Endothelial cell of umbilical vein (primary cell): ENCODE data around the gene RNF10. TPM values are rescaled to one million over a fixed set of nuclear protein-coding genes. Genes with fewer than 3 reads are reported as not detected.

Experiments used
- BruUV-seq: library from RNA; stranded (reverse); fragments of 400-500 nt; replicated peaks from 2 replicates; lab custom pipeline; 2021; lab: Mats Ljungman, UMichigan
- CTCF ChIA-PET: fragments of 300-600, 350-600 bp; sonication (Branson Sonifier 250); formaldehyde crosslinking; loops from one replicate; lab custom pipeline; 2021; ENCODE audit warnings: antibody characterized with exemption, inconsistent platforms; lab: Charles Lee
- POLR2A ChIA-PET: fragments of 300-600, 350-600 bp; sonication (Branson Sonifier 250); formaldehyde crosslinking; loops from one replicate; lab custom pipeline; 2021; ENCODE audit warnings: antibody characterized with exemption, inconsistent platforms; lab: Charles Lee
- DNase-seq: peaks from one replicate; pipeline ENCODE4 v3.0.0-alpha.2; 2011; ENCODE audit warnings: low read depth, low spot score
- FAIRE-seq: peaks from 2 replicates; lab custom pipeline; 2011; peaks lifted over from hg19 to GRCh38; lab: Jason Lieb, UNC
- H2AFZ ChIP-seq: 2 replicates; pipeline ENCODE4 v1.6.0; 2012; ENCODE audit warnings: low read depth, low read length, control low read depth, inconsistent platforms
- H3K27ac ChIP-seq: 2 replicates; pipeline ENCODE4 v1.5.1; 2011; ENCODE audit warnings: low read depth, mild to moderate bottlenecking, control low read depth, low read length, moderate library complexity; ENCODE audit not compliant: insufficient read depth
- H3K27me3 ChIP-seq, 2 experiments: 2 replicates each; pipeline versions ENCODE4 v1.6.0 to v1.6.1; 2011; ENCODE audit warnings: low read length in 2 of 2, mixed read lengths in 1 of 2; ENCODE audit not compliant: control insufficient read depth in 2 of 2, insufficient read depth in 2 of 2
- H3K36me3 ChIP-seq, 2 experiments: 2 replicates in 1 of 2; 3 replicates in 1 of 2; pipeline ENCODE4 v1.5.1; 2011; ENCODE audit warnings: low read length in 2 of 2, mild to moderate bottlenecking in 1 of 2, moderate library complexity in 1 of 2; ENCODE audit not compliant: control insufficient read depth in 2 of 2, insufficient read depth in 2 of 2; ENCODE audit errors: extremely low read depth in 1 of 2
- H3K4me1 ChIP-seq: 3 replicates; pipeline ENCODE4 v1.5.1; 2011; ENCODE audit warnings: mild to moderate bottlenecking, low read length; ENCODE audit not compliant: control insufficient read depth, insufficient read depth; ENCODE audit errors: extremely low read depth
- H3K4me2 ChIP-seq: 2 replicates; pipeline ENCODE4 v1.6.1; 2011; ENCODE audit warnings: low read length, control low read depth, mixed read lengths; ENCODE audit not compliant: insufficient read depth
- H3K4me3 ChIP-seq, 3 experiments: fragments of 200-600 bp in 1 of 3; sonication (generic), shearing (Covaris generic) in 1 of 3; replicated peaks in 1 of 3; 2 replicates each; pipeline ENCODE4 v1.5.1; 2011 to 2016; ENCODE audit warnings: control low read depth in 3 of 3, low read length in 3 of 3, mild to moderate bottlenecking in 2 of 3, inconsistent platforms in 1 of 3, low read depth in 1 of 3, moderate library complexity in 1 of 3; ENCODE audit not compliant: insufficient read depth in 1 of 3
- H3K79me2 ChIP-seq: 2 replicates; pipeline ENCODE4 v1.6.0; 2012; ENCODE audit warnings: low read length, inconsistent platforms; ENCODE audit not compliant: control insufficient read depth, insufficient read depth
- H3K9ac ChIP-seq: replicated peaks from 2 replicates; pipeline ENCODE3; 2011; ENCODE audit warnings: low read length, control low read depth; ENCODE audit not compliant: insufficient read depth; ENCODE audit errors: extremely low read depth
- H3K9me1 ChIP-seq: replicated peaks from 3 replicates; pipeline ENCODE4 v1.6.0; 2011; ENCODE audit warnings: mild to moderate bottlenecking, low read length; ENCODE audit not compliant: control insufficient read depth, insufficient read depth; ENCODE audit errors: extremely low read depth
- H3K9me3 ChIP-seq: replicated peaks from 2 replicates; pipeline ENCODE4 v1.5.1; 2012; ENCODE audit warnings: low read length, inconsistent platforms; ENCODE audit not compliant: control insufficient read depth, insufficient read depth
- H4K20me1 ChIP-seq: replicated peaks from 2 replicates; pipeline ENCODE3; 2011; ENCODE audit warnings: mild to moderate bottlenecking, low read length; ENCODE audit not compliant: control insufficient read depth, insufficient read depth; ENCODE audit errors: extremely low read depth
- CTCF ChIP-seq, 2 donors: IDR thresholded peaks; 1 replicate in 1 of 2; 2 replicates in 1 of 2; pipeline ENCODE4 v1.5.1; 2011; ENCODE audit warnings: low read length in 2 of 2, mild to moderate bottlenecking in 2 of 2, moderate library complexity in 2 of 2, control low read depth in 1 of 2, inconsistent platforms in 1 of 2, low read depth in 1 of 2; ENCODE audit not compliant: insufficient read depth in 1 of 2; ENCODE audit errors: extremely low read depth in 1 of 2
- EZH2 ChIP-seq: IDR thresholded peaks from 2 replicates; pipeline ENCODE4 v1.6.1; 2012; ENCODE audit warnings: borderline replicate concordance, low read depth, mild to moderate bottlenecking, moderate library complexity, low read length, inconsistent platforms; ENCODE audit not compliant: severe bottlenecking
- FOS ChIP-seq: IDR thresholded peaks from 2 replicates; pipeline ENCODE4 v1.6.1; 2011; ENCODE audit warnings: mild to moderate bottlenecking, low read length, moderate library complexity, borderline replicate concordance; ENCODE audit not compliant: insufficient read depth
- GATA2 ChIP-seq: IDR thresholded peaks from 2 replicates; pipeline ENCODE4 v1.7.0; 2011; ENCODE audit warnings: low read depth, mild to moderate bottlenecking, moderate library complexity, mixed read lengths, low read length; ENCODE audit not compliant: insufficient read length, insufficient read depth
- JUN ChIP-seq: IDR thresholded peaks from 2 replicates; pipeline ENCODE4 v1.6.1; 2011; ENCODE audit warnings: borderline replicate concordance, low read depth; ENCODE audit not compliant: insufficient read length, insufficient read depth
- MAX ChIP-seq: IDR thresholded peaks from 2 replicates; pipeline ENCODE4 v1.6.1; 2011; ENCODE audit not compliant: insufficient read depth, insufficient read length
- MYC ChIP-seq: IDR thresholded peaks from one replicate; pipeline ENCODE4 v1.6.1; 2011; ENCODE audit warnings: mild to moderate bottlenecking, low read depth, low read length
- POLR2A ChIP-seq: IDR thresholded peaks from 2 replicates; pipeline ENCODE4 v1.6.1; 2012; ENCODE audit warnings: low read depth, mild to moderate bottlenecking, control low read depth, low read length
- POLR2AphosphoS5 ChIP-seq: IDR thresholded peaks from 2 replicates; pipeline ENCODE4 v1.6.1; 2012; ENCODE audit warnings: low read depth, mild to moderate bottlenecking, control low read depth, low read length, moderate library complexity; ENCODE audit not compliant: insufficient read depth
- dilution Hi-C: fragments of 300-500 bp; cut with MboI; formaldehyde crosslinking; loops from one replicate; pipeline ENCODE4 v1.15.0; 2019; ENCODE audit warnings: low sequenced_read_pairs; ENCODE audit not compliant: extremely low pct_ligation_motif_present
- intact Hi-C: fragments of 100-400 bp; cut with micrococcal nuclease; formaldehyde crosslinking; loops from one replicate; pipeline ENCODE4 v1.10.0; 2022
- polyA plus RNA-seq, 4 experiments: library from polyadenylated mRNA; depleted of rRNA in 3 of 4; stranded (reverse) in 3 of 4; unstranded in 1 of 4; fragments of >200 nt; gene quantifications; 2 replicates each; pipeline versions ENCODE4 v1.2.1 to v1.2.3, GENCODE V29; 2011 to 2012; ENCODE audit warnings: missing spikeins in 1 of 4
- total RNA-seq: library from RNA; stranded (reverse); gene quantifications from 2 replicates; pipeline ENCODE4 v1.2.3, GENCODE V29; 2021

The RNF10 gene
- total and polyA plus RNA-seq, 2 donors (not counting 3 experiments of a cell fraction or from before 2014, with no cell fraction given): 120 to 236 TPM

GRCh38 chr12:120562906-120563305, 28.8 kb downstream of the RNF10 start:
- no peak for TF ChIP-seq MYC
- no peak for TF ChIP-seq GATA2
- no peak for TF ChIP-seq MAX
- TF ChIP-seq POLR2AphosphoS5: no peak
- TF ChIP-seq CTCF (IDR thresholded peaks at IDR 0.05; ENCODE audit: extremely low read depth in 1 of 2, insufficient read depth in 1 of 2, low read depth in 1 of 2, low read length in 2 of 2): no peak
- no peak for TF ChIP-seq JUN
- TF ChIP-seq POLR2A: no peak
- TF ChIP-seq EZH2: no peak
- TF ChIP-seq FOS: no peak
- no peak overlapping the region for H3K4me2 ChIP-seq
- FAIRE-seq (no peak), DNase-seq (no peak)
- dilution Hi-C loops: no loop called here
- peaks cover 16% of the 10 kb centered on the region for H3K79me2 ChIP-seq
- no peak overlapping the region for H2AFZ ChIP-seq
- no peaks in the 10 kb centered on the region for H3K9me3 ChIP-seq
- H3K9ac ChIP-seq: no peak overlapping the region
- no peaks in the 10 kb centered on the region for H3K9me1 ChIP-seq
- H3K4me1 ChIP-seq: no peaks in the 10 kb centered on the region
- no peak overlapping the region for H3K4me3 ChIP-seq
- intact Hi-C loops: no loop called here
- peaks cover 3% of the 10 kb centered on the region for H4K20me1 ChIP-seq
- no peak overlapping the region for H3K27ac ChIP-seq
- H3K36me3 ChIP-seq: peaks cover 45 to 52% of the 10 kb centered on the region in 2 experiments
- BruUV-seq: no TSS peak
- ChIA-PET CTCF (no interaction called here), POLR2A (no interaction called here)
- H3K27me3 ChIP-seq: no peaks in the 10 kb centered on the region
